Smooth muscle cell (in vitro differentiated cells): ENCODE data around the gene PAX6. TPM values are rescaled to one million over a fixed set of nuclear protein-coding genes. Genes with fewer than 3 reads are reported as not detected.

Experiments
- DNase-seq: peaks from one replicate; lab custom pipeline; 2025; ENCODE audit not compliant: unreplicated experiment; lab: John Stamatoyannopoulos, UW
- H2AFZ ChIP-seq: fragments of 200-600 bp; sonication (generic); 2 replicates; pipeline ENCODE4 v1.6.0; 2016; ENCODE audit warnings: antibody characterized with exemption, low read depth, mild to moderate bottlenecking
- H3F3A ChIP-seq: fragments of 200-600 bp; sonication (generic); 2 replicates; pipeline ENCODE4 v1.6.0; 2017; ENCODE audit warnings: antibody characterized with exemption, low read depth
- H3K27ac ChIP-seq: fragments of 200-600 bp; sonication (generic); 2 replicates; pipeline ENCODE4 v1.5.1; 2016; ENCODE audit warnings: low read depth, mild to moderate bottlenecking
- H3K27me3 ChIP-seq: fragments of 200-600 bp; sonication (generic); 2 replicates; pipeline ENCODE4 v1.6.1; 2016; ENCODE audit warnings: low read depth, mild to moderate bottlenecking
- H3K36me3 ChIP-seq: fragments of 200-600 bp; sonication (generic); 2 replicates; pipeline ENCODE4 v1.5.1; 2016; ENCODE audit warnings: low read depth
- H3K4me1 ChIP-seq: fragments of 200-600 bp; sonication (generic); 2 replicates; pipeline ENCODE4 v1.5.1; 2016; ENCODE audit warnings: low read depth
- H3K4me2 ChIP-seq: fragments of 200-600 bp; sonication (generic); 2 replicates; pipeline ENCODE4 v1.6.0; 2016; ENCODE audit warnings: mild to moderate bottlenecking
- H3K4me3 ChIP-seq: fragments of 200-600 bp; sonication (generic); 2 replicates; pipeline ENCODE4 v1.5.1; 2016; ENCODE audit warnings: mild to moderate bottlenecking
- H3K79me2 ChIP-seq: fragments of 200-600 bp; sonication (generic); 2 replicates; pipeline ENCODE4 v1.6.0; 2016; ENCODE audit warnings: low read depth, mild to moderate bottlenecking
- H3K9ac ChIP-seq: fragments of 200-600 bp; sonication (generic); 2 replicates; pipeline ENCODE4 v1.6.0; 2016; ENCODE audit warnings: low read depth
- H3K9me3 ChIP-seq: fragments of 200-600 bp; sonication (generic); replicated peaks from 2 replicates; pipeline ENCODE4 v1.5.1; 2016; ENCODE audit warnings: low read depth
- H4K20me1 ChIP-seq: fragments of 200-600 bp; sonication (generic); 2 replicates; pipeline ENCODE4 v1.6.0; 2016; ENCODE audit warnings: low read depth
- WGBS: methylation state at CpG from one replicate; pipeline ENCODE4 v1.1.7; 2016; ENCODE audit warnings: low lambda C conversion rate; 5-methylcytosine and 5-hydroxymethylcytosine counted together
- polyA plus RNA-seq: library from polyadenylated mRNA; unstranded; fragments of >200 nt; fragmentation: Nextera tagmentation; extraction: Ambion mirVana; gene quantifications from 2 replicates; pipeline ENCODE4 v1.2.1, GENCODE V29; 2016
- total RNA-seq: library from RNA; depleted of rRNA; stranded (reverse); fragments of >200 nt; gene quantifications from 2 replicates; pipeline ENCODE4 v1.2.3, GENCODE V29; 2014
- TF ChIP-seq, protein P1 (sequence below): fragments of 200-600 bp; sonication (generic); IDR thresholded peaks from 2 replicates; pipeline ENCODE4 v1.5.1; 2017; ENCODE audit warnings: borderline replicate concordance, mild to moderate bottlenecking, antibody characterized with exemption; ENCODE audit not compliant: insufficient read depth, poor library complexity, severe bottlenecking

The PAX6 gene
- total and polyA plus RNA-seq, 2 experiments from 2014 or later: not detected

GRCh38 chr11:31790649-31791048 is 20.5 kb downstream of the PAX6 start:
- Histone ChIP-seq H3K9me3 (no peaks in the 10 kb centered on the region), H3K9ac (no peak overlapping the region), H3K4me2 (no peak overlapping the region), H4K20me1 (no peaks in the 10 kb centered on the region), H3K4me3 (no peak overlapping the region), H3K4me1 (peaks cover 26% of the 10 kb centered on the region), H2AFZ (no peak overlapping the region), H3K27me3 (peaks cover 35% of the 10 kb centered on the region), H3K27ac (no peak overlapping the region), H3K79me2 (no peaks in the 10 kb centered on the region), H3F3A (no peaks in the 10 kb centered on the region), H3K36me3 (no peaks in the 10 kb centered on the region)
- no peak for DNase-seq
- TF ChIP-seq, protein P1, sequence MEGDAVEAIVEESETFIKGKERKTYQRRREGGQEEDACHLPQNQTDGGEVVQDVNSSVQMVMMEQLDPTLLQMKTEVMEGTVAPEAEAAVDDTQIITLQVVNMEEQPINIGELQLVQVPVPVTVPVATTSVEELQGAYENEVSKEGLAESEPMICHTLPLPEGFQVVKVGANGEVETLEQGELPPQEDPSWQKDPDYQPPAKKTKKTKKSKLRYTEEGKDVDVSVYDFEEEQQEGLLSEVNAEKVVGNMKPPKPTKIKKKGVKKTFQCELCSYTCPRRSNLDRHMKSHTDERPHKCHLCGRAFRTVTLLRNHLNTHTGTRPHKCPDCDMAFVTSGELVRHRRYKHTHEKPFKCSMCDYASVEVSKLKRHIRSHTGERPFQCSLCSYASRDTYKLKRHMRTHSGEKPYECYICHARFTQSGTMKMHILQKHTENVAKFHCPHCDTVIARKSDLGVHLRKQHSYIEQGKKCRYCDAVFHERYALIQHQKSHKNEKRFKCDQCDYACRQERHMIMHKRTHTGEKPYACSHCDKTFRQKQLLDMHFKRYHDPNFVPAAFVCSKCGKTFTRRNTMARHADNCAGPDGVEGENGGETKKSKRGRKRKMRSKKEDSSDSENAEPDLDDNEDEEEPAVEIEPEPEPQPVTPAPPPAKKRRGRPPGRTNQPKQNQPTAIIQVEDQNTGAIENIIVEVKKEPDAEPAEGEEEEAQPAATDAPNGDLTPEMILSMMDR: no peak
- 86% methylated on average over 7 of the region's 7 CpGs for WGBS

GRCh38 chr11:31788085-31788484 is 23.0 kb downstream of the PAX6 start:
- Histone ChIP-seq H3K36me3 (no peaks in the 10 kb centered on the region), H3K27ac (no peak overlapping the region), H3K79me2 (no peaks in the 10 kb centered on the region), H3K4me2 (no peak overlapping the region), H3K9me3 (no peaks in the 10 kb centered on the region), H3K4me3 (no peak overlapping the region), H3K9ac (no peak overlapping the region), H3K27me3 (peaks cover 11% of the 10 kb centered on the region), H4K20me1 (no peaks in the 10 kb centered on the region), H3F3A (no peaks in the 10 kb centered on the region), H3K4me1 (peaks cover 17% of the 10 kb centered on the region), H2AFZ (no peak overlapping the region)
- 85% methylated on average over 3 of the region's 3 CpGs for WGBS
- TF ChIP-seq, protein P1: no peak
- no peak for DNase-seq

DNA sequence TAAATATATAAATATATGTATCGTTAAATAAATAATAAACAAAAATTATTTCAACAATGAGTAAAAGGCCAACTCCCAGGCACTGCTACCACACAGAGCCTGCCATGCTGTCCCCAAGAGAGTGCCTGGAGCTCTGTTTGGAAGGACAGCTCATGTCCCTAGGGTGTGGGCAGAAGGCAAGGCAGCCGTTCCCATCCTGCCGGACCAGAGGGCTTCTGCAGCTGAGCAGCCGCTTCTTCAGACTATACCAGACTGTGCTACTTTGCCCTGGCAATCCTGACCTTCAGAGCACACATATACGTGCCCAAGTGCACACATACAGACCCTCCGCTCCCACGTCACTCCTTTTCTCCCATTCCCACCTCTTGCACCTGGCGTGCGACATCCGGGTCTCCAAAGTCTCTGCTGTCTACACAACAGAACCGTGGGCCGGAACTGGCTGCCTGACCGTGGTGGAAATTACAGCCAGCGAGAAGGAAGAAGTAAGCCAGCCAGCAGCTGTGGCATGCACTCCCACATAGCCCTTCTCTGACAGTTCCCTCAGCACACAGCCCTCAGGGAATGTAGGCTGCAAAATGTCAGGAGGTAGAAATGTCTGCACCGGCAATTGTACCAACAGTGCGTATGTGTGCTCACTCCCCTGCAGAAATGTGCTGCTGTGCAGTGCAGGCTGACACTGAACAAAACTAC is 24.0 kb downstream of the PAX6 start:
- WGBS: 75% methylated on average over 16 of the region's 16 CpGs
- Histone ChIP-seq H4K20me1 (no peaks in the 10 kb centered on the region), H3K27ac (no peak overlapping the region), H3K79me2 (no peaks in the 10 kb centered on the region), H3K4me3 (no peak overlapping the region), H3F3A (no peaks in the 10 kb centered on the region), H3K9me3 (no peaks in the 10 kb centered on the region), H3K36me3 (no peaks in the 10 kb centered on the region), H3K9ac (no peak overlapping the region), H3K4me2 (no peak overlapping the region), H3K4me1 (peaks cover 21% of the 10 kb centered on the region), H2AFZ (no peak overlapping the region), H3K27me3 (peaks cover 4% of the 10 kb centered on the region)
- TF ChIP-seq, protein P1: no peak
- DNase-seq: no peak

DNA sequence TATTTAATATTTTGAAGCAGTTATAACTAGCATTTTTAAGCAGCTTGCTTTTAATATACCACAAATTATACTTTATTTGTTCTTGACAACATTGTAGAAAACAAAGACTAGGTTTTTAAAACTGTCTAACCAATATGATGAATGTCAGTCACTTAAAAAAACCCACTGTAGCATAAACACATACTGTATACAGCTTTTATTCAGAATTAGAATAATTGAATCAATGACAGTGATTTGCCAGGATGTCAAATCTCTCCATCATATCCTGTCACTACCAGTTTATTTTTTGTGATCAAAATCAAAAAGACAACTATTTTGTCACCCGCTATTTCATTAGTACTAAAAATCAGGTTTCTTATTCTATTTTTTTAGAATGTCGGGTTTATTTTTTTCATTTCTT is 26.5 kb downstream of the PAX6 start:
- no peaks in the 10 kb centered on the region for H3K9me3 ChIP-seq
- no peak overlapping the region for H3K4me2 ChIP-seq
- H4K20me1 ChIP-seq: no peaks in the 10 kb centered on the region
- peaks cover 27% of the 10 kb centered on the region for H3K4me1 ChIP-seq
- DNase-seq: no peak
- no peaks in the 10 kb centered on the region for H3K79me2 ChIP-seq
- no peak overlapping the region for H3K4me3 ChIP-seq
- no peak overlapping the region for H2AFZ ChIP-seq
- H3K9ac ChIP-seq: no peak overlapping the region
- no peak overlapping the region for H3K27ac ChIP-seq
- WGBS: 98% methylated on average over 2 of the region's 2 CpGs
- no peaks in the 10 kb centered on the region for H3K36me3 ChIP-seq
- H3K27me3 ChIP-seq: no peaks in the 10 kb centered on the region
- H3F3A ChIP-seq: no peaks in the 10 kb centered on the region
- TF ChIP-seq, protein P1: no peak
